Thyroid gland (tissue), 4 donors: ENCODE data around the gene GTF3C5.

ENCODE experiments used
- POLR2A ChIP-seq, 2 donors: fragments of 450-650 bp; IDR thresholded peaks; one replicate each; pipeline ENCODE4 v1.6.1; 2017; ENCODE audit warnings: antibody characterized with exemption in 2 of 2, mild to moderate bottlenecking in 2 of 2, moderate library complexity in 1 of 2
- TF ChIP-seq, protein P1 (sequence below), 6 experiments: fragments of 200-600 bp in 3 of 6; fragments of 450-650 bp in 3 of 6; sonication (generic) in 3 of 6; IDR thresholded peaks; one replicate each; pipeline ENCODE4 v1.5.1; 2016 to 2019; ENCODE audit warnings: antibody characterized with exemption in 6 of 6, mild to moderate bottlenecking in 2 of 6, inconsistent platforms in 1 of 6, moderate library complexity in 1 of 6

GRCh38 chr9:133056533-133056932, 25.7 kb downstream of the GTF3C5 start:
- TF ChIP-seq, protein P1, sequence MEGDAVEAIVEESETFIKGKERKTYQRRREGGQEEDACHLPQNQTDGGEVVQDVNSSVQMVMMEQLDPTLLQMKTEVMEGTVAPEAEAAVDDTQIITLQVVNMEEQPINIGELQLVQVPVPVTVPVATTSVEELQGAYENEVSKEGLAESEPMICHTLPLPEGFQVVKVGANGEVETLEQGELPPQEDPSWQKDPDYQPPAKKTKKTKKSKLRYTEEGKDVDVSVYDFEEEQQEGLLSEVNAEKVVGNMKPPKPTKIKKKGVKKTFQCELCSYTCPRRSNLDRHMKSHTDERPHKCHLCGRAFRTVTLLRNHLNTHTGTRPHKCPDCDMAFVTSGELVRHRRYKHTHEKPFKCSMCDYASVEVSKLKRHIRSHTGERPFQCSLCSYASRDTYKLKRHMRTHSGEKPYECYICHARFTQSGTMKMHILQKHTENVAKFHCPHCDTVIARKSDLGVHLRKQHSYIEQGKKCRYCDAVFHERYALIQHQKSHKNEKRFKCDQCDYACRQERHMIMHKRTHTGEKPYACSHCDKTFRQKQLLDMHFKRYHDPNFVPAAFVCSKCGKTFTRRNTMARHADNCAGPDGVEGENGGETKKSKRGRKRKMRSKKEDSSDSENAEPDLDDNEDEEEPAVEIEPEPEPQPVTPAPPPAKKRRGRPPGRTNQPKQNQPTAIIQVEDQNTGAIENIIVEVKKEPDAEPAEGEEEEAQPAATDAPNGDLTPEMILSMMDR (IDR thresholded peaks at IDR 0.05), result no peak
- TF ChIP-seq POLR2A (IDR thresholded peaks at IDR 0.05), result no peak
